Subcutaneous adipose tissue (tissue), 4 donors: Measurements from ENCODE around the gene SLC9A5. TPM values are rescaled to one million over a fixed set of nuclear protein-coding genes. Genes with fewer than 3 reads are reported as not detected.

Experiments
- CTCF ChIP-seq: fragments of 450-650 bp; IDR thresholded peaks from one replicate; pipeline ENCODE4 v1.5.1; 2016; ENCODE audit warnings: low read depth, mild to moderate bottlenecking, control low read depth, antibody characterized with exemption, moderate library complexity
- total RNA-seq, 4 donors: library from RNA; depleted of rRNA; stranded (reverse); fragments of >200 nt; gene quantifications; one replicate each; pipeline ENCODE4 v1.1.0, GENCODE V29; 2016

SLC9A5 gene
- total RNA-seq, 4 donors from 2014 or later = 1.0 to 2.3 (median 1.3) TPM; not detected in 1

- no peak for TF ChIP-seq CTCF
Measured at GRCh38 chr16:67228905-67229304, 19.9 kb upstream of the SLC9A5 start.

- TF ChIP-seq CTCF = no peak
Measured at GRCh38 chr16:67229906-67230808, 18.6 kb upstream of the SLC9A5 start.

- no peak for TF ChIP-seq CTCF
Measured at GRCh38 chr16:67230809-67231660, 17.7 kb upstream of the SLC9A5 start.

- no peak for TF ChIP-seq CTCF
Measured at GRCh38 chr16:67233596-67233995, 15.2 kb upstream of the SLC9A5 start.

GRCh38 chr16:67234180-67234597 lies 14.6 kb upstream of the SLC9A5 start:
- no peak for TF ChIP-seq CTCF

GRCh38 chr16:67235816-67236562 lies 12.8 kb upstream of the SLC9A5 start:
- TF ChIP-seq CTCF = no peak
